Hematopoietic multipotent progenitor cell treated with erythropoietin and hydrocortisone succinate and interleukin-3 and kit ligand, for 8 days (in vitro differentiated cells): Measurements from ENCODE around the gene CAP1.
A peak's percentile ranks its signal among the peaks of the same experiment; 100 is the strongest.
"Not testable (repeated sequence)": the region's sequence is repeated elsewhere in the genome, so short reads cannot be mapped to it uniquely, and the experiment has no call there.

ENCODE experiments used
- DNase-seq: peaks from one replicate; pipeline ENCODE4 v3.0.0-alpha.2; 2015

The CAP1 gene, protein sequence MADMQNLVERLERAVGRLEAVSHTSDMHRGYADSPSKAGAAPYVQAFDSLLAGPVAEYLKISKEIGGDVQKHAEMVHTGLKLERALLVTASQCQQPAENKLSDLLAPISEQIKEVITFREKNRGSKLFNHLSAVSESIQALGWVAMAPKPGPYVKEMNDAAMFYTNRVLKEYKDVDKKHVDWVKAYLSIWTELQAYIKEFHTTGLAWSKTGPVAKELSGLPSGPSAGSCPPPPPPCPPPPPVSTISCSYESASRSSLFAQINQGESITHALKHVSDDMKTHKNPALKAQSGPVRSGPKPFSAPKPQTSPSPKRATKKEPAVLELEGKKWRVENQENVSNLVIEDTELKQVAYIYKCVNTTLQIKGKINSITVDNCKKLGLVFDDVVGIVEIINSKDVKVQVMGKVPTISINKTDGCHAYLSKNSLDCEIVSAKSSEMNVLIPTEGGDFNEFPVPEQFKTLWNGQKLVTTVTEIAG

DNA sequence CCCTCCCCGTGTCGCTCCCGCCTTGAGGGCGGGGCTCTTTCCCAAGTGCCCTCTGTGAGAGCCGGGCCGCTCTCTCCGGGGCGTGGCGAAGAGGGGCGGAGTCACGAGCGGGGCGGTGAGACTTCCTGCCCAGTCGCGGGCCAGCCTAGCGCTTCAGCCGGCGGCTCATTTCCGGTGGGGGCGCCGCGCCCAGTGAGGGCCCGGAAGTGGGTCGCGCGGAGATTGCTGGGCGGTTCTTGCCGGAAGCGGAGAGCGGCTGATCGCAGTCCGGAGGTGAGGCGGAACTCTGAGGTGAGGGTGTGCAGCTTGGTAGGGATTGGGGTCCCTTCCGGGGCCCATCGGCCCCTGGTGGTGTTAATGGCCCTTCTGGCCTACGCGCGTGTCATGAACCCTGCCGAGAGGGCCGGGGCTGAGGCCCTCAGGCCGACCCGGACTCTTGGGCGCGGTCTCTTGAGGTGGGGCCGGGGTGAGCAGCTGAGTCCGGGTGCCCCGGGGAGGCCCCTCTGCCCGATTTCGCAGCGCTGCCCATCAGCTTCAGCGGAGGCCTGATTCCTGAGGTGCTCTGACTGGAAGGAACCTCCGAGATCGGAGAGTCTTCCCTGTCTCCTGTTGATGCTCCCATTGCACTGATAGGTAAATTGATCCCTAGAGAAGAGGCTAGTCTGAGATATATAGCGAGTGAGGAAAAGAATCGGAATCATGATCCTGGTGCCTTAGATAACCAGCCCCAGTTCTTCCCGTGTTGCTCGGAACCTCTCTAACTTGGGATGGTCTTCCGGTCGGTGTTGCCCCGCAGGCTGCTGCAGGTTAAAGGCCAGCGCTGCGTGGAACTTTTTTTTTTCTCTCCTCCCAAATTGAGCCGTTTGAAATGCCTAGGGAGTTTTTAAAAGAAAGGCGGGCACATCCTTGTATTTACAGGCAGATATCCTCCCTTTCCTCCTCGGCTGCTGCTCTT lies at the start of gene CAP1:
Gene CAP1 (plus strand): TSS at position 219 of the 955 bp plus-strand sequence. CDS start 18,618 bp downstream, outside the sequence.
- peak; percentile 98 for DNase-seq

DNA sequence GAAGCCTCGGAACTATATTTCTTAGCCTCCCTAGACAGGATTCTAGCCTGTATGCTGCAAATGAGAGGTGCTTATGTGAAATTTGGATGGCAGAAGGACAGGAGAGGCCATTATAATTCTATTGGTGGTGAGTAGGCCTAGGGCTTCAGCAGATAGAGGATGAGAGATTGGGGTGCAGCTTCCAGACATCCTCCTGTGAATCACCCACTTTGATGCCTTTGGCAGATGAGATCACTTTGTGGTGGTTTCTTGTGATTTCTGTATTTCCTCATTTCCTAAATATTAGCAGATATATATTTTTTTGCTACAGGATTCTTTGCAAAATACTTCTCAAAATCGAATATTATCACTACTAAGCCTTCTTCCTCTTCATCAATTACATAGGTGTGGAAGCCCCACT lies 48.3 kb upstream of the CAP1 start:
- DNase-seq = no peak

DNA sequence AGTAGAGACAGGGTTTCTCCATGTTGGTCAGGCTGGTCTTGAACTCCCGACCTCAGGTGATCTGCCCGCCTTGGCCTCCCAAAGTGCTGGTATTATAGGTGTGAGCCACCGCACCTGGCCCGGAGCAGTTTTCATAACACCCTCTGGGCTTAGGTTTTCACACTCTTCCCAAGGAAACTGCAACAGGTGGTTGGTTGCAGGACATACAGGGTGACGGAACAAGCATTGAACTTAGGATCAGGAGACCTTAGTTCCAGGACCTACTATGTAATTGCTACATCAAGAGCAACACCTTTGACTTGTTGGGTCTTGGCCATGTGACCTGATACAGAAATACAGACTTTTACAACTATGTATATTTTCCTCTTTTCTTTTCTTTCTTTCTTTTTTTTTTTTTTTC lies 47.6 kb upstream of the CAP1 start:
- no peak for DNase-seq

DNA sequence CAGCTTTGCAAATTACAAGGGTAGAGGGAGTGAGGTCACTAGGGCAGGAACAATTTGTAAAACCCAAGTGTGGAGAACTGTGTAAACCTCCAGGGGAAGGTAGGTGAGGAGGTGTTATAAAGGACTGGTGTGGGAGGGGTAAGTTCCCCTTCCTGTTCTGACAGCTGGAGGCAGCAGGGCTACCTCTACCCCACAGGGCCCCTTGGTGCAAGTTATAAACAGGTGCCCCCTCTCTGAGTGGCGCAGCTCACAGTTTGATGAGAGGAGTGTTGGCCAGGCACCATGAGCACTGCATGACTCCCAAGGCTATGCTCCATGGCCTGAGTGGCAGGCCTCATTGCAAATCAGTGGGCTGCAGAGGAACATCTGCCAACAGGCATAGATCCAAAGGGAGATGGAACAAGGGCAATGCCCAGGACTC lies 44.5 kb upstream of the CAP1 start:
- no peak for DNase-seq

DNA sequence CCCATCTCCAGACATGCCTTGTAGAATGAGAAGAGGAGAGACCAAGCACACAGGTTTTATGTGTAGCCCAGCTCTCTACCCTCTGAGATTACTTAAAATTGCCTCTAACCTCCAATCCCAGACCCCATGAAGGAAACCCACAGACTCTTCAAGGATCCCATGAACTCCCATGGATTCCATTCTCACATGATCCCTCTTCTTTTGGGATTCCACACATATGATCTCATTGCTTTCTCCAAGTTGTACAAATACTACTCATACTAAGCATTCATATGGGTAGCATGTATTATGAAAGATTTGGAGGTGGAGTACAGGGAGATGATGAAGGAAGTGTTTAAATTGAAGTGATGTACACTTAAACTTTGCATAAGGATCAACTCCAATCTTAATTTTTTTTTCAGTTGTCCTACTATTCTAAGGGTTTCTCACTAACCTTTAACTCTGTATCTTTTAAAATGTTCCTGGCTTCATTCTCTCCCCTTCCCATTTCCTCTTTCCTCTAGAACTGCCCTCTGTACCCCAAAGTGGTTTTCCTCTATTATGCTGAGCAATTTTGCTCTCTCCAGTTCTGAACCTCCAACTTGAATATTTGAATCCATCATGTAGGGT lies 44.0 kb upstream of the CAP1 start:
- no peak for DNase-seq

DNA sequence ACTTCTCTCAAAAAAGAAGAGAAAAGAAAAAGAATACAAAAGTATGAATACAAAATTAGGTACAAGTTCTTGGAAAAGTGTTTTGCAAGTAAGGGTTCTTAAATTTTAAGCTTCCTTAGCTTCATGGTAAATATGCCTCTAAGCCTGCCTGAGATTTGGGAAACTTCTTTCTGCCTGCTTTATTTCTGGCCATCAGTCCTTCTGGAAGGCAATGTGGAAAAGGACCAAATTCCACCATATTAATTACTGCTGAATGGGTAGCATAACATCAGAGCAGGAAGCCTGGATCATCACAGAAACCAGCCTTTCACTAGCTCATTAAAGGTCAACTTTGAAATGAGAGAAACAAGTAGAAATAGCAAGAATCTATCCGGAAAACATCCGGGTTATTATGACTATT lies 39.1 kb upstream of the CAP1 start:
- no peak for DNase-seq

DNA sequence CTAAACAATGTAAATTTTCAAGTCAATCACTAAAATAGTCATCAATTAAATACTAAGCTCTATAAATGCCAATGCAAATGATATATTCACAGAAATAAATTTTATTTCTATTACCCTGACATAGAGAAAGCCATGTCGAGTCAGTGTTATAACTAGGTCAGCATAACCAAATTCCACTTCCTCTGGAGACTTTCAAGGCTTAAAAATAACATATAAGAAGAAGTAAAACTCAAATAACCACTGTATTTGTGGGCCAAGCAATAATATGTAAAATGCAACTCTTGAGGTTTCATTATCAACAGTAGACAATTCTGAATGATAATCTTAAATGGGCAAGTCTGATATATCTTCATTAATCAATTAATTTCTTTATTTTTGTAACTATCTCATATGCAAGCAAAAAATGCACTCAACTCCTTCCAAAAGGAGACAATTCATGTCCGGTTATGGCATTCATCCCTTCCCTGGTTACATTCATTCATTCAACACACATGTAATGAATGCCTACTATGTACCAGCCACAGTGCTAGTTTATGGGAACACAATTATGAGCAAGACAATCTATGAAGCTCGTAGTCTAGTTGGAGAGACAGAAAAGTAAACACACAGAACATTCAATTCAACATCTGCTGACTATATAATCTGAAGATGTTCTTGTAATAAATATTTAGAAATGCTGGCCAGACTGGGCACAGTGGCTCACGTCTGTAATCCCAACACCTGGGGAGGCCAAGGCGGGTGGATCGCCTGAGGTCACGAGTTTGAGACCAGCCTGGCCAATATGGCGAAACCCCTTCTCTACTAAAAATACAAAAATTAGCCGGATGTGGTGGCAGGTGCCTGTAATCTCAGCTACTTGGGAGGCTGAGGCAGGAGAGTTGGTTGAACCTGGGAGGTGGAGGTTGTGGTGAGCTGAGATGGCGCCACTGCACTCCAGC lies 37.1 kb upstream of the CAP1 start:
- no peak for DNase-seq

DNA sequence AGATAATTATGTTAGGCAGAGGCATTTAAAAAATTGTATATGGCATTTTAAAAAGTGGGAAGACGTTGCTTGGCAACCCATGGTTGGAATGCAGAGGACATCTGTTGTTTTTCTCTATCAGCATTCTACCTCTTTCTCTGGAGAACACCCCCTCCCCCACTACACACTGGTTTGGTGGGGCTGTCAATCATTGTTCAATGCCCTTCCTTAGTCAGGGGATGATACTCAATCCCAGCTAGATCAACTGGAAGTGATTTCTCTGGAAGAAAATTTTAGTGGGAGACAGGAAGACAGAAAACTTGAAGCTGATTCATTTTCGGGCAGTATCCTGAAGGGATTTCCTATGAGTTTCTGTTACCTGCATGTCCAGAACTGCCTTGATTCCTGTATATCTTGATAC lies 35.7 kb upstream of the CAP1 start:
- DNase-seq = no peak

DNA sequence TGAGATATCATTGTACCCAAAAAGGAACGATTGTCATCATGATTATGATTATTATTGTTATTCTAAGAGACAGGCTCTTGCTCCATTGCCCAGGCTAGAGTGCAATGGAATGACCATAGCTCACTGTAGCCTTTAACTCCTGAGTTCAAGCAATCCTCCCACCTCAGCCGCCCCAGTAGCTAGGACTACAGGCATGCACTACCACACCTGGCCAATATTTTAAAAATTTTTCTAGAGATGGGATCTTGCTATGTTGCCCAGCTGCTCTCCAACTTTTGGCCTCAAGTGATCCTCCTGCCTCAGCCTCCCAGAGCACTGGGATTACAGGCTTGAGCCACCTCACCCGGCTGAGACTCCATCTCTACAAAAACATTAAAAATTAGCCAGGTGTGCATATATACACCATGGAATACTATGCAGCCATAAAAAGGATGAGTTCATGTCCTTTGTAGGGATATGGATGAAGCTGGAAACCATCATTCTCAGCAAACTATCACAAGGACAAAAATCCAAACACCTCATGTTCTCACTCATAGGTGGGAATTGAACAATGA lies 33.0 kb upstream of the CAP1 start:
- not testable (repeated sequence) for DNase-seq

DNA sequence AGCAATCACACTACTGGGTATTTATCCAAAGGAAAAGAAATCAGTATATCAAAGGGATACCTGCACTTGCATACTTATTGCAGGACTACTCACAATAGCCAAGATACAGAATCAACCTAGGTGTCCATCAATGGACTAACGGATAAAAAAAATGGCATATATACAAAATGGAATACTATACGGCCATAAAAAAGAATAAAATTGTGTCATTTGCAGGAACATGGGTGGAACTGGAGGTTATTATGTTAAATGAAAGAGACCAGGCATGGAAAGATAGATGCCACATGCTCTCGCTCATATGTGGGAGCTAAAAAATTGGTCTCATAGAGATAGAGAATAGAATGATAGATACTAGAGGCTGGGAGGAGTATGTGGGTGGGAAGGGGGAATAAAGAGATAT lies 29.3 kb upstream of the CAP1 start:
- DNase-seq = no peak

DNA sequence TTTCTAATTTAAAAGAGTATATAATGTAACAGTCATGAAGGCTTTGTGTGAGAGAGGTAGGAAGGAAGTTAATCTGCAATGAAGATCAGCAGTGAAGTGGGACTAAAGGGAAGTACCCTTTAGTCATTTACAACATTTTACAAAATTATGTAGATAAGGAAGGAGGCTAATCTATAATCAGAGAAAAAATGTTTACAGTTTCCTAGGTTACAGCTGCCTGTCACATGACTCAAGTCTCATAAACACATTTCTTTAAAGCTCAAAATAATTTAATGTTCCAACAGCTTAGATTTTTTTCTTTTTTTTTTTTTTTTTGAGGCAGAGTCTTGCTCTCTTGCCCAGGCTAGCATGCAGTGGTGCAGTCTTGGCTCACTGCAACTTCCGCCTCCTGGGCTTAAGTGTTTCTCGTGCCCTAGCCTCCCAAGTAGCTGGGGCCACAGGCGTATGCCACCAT lies 26.2 kb upstream of the CAP1 start:
- peak; percentile 55 for DNase-seq

DNA sequence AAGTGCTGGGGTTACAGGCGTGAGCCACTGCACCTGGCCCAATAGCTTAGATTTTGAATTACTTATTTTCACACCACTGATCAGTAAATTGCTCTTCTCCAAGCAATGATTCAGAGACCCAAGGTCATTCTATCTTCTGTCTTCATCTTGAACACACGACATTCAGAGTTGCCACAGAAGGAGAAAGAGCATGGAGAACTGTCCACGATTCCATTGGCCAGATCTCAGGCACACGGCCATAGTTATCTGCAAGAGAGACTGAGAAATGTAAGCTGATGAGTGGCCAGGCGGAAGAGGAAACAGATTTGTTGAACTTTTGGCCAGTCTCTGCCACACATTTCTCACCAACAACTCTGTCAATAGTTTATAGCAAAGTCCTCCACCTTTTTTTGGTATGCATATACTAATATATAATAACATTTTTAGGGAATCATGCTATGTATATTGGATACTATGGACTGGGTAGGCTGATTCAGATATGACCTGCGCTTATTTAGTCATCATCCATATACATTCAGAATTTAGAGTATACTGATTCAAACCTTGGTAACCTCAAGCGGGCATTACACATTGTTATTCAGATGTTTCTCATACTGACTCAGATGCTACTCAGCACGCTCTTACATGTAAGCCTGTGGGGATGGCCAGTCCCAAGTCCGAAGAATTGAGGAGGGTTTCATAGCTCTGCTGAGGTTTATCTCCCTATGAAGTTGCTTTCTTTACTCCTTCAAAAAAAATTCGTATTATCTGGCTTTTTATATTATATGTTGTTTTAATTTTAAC lies 25.5 kb upstream of the CAP1 start:
- DNase-seq = no peak

DNA sequence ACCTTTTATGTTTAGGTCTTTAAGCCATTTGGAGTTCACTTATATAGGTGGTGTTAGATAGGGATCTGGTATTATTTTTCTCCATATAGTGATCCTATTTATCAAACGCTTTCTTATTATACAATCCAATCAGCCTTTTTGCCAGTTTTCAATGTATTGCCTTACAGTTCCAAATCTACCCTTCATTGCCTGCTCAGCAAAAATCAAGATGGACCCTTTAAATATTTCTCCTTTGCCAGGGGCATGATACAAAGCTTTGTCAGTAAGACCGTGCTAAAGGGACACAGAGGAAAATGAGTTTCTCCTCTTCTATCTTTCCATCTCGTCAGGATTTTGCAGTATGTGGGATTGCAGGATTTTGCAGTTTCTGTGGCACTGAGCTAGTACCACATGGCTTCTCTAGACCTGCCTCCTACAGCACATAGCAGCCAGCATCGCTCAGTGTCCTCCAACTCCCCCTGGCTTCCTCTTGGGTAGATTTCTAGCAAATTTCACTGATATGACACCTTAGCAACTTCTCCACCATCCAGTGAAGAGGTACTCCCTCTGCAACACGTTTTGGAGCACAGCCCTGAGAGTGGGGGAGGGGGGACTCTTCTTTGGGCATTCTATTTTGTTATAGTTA lies 22.5 kb upstream of the CAP1 start:
- DNase-seq = no peak

DNA sequence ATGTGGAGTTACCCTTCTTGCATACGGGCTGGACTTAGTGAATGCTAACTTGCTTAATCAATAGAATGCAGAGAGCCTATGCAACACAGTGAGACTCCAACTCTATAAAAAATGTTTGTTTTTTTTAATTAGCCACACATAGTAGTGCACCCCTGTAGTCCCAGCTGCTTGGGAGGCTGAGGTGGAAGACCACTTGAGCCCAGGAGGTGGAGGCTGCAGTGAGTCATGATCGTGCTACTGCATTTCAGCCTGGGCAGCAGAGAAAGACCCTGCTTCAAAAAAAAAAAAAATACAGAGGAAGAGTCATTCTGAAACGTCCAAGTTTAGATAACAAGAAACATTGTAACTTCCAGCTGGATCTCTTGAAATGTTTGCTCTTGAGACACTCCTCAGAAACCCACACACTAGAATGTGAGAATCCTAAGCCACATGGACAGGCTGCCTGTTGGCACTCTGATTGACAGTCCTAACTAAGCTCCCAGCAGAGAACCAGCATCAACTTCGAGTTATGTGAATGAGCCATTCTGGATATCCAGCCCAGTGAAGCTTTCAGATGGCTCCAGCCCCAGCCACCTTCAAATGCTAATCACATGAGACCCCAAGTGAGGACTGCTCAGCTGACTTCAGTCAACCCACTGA lies 20.0 kb upstream of the CAP1 start:
- DNase-seq = no peak

DNA sequence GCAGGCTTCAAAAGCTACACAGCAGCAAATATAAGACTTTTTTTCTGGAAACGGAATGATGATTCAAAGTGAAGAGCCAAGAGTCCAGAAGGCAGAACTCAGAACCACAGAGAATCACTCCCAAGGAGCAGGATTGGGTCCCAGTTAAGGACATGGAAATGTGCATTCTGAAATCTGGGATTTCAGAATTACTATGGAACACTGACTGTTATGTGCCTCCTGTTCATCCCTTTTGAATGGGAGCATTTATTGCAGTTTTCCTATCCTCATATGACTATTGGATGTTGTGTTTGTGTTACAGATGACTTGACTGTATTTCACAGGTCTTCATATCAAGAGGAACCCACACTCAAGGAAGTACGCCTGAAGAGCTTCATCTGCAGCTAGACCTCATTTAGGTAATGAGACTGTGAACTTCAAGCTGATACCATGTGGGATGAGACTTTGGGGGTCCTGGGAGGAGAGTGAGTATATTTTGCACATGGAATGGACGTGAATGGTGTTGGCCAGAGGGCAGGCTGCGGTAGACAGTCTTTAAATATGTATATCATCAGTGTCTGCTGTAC lies 17.1 kb upstream of the CAP1 start:
- DNase-seq = no peak

DNA sequence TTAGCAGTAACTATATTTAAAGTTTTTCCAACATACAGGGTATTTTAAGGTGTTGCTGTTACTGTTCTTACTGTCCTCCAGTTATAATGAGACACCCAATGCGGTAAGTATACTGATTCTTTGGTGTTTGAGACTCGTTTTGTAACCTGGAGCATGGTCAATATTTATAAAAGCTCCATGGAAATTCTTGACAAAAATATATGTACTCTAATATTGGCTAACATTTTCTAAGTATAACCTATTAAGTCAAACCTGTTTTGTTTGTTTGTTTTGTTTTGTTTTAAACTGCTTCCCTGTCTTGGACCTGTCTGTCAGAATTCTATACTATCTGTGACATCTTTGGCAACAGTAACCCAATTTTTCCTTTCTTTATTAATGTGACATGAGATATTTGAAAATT lies 15.9 kb upstream of the CAP1 start:
- DNase-seq = no peak

DNA sequence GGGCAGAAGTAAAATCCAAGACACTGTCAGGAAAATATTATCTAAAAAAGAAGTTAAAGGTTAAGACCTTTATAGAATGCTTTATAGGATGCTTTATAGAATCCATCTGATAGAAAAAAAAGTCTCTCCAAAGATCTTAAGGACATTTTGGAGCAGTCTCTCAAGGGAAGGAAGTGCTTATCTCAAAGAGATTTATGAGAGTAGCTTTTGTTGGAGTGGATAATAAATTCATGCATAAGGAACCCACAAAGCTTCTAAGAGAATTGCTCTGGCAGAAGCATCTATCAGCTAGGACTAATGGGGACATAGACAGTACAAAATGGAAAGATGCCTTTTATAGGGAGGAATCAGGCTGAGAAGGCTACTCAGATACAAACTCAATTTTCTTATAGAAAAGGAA lies 12.9 kb upstream of the CAP1 start:
- DNase-seq = no peak

DNA sequence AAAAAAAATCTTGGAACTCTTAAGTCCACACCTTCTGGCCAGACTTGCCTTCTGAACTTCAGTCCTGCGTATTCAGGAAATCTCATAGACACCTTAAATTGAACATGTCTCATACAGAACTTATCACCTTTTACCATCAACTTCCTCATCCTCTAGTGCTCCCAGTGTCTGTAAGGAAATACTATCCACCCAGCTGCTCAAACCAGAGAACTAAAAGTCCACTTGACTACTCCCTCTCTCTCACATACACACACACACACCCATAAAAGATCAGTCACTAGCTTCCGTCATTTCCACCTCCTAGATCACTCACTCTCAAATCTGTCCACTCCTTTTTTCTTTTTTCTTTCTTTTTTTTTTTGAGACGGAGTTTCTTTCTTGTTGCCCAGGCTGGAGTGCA lies 10.9 kb upstream of the CAP1 start:
- no peak for DNase-seq

DNA sequence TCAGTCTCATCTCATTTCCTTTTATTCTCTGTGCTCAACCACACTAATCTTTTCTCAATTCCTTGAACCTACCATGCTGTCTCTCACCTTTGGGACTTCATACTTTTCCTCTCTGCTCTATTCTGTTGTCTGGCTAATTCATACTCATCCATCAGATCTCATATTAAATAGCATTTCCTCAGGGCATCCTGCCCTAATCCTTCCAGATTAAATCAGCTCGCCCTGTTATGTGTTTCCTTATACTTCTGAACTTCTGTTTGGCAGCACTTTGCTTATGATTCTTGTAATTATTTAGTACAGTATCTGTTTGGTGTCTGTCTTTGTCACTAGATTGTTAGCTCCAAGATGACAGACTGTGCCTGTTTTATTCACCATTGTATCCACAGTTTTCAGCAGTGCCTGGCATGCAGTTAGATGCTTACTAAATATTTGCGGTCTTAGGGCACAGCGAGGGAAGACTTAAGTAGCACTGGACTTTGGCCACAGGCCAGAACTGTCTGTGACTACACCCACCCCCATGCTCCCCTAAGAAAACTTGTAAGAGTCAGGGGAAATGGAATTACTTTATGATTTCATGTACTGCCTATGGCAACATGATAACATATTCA lies 9.9 kb upstream of the CAP1 start:
- DNase-seq = no peak
